Esophagus squamous epithelium (tissue), 5 donors: ENCODE results near the gene DLG2. TPM values are rescaled to one million over a fixed set of nuclear protein-coding genes. Genes with fewer than 3 reads are reported as not detected.

Experiments used
- DNase-seq: peaks from one replicate; lab custom pipeline; 2025; lab: John Stamatoyannopoulos, UW
- H3K27ac ChIP-seq, 4 donors: fragments of 200-600 bp; sonication (generic); one replicate each; pipeline ENCODE4 v1.5.1; 2016 to 2019; ENCODE audit warnings: mild to moderate bottlenecking in 1 of 4
- H3K27me3 ChIP-seq, 4 donors: fragments of 200-600 bp; sonication (generic); 1 replicate in 3 of 4; 2 replicates in 1 of 4; pipeline versions ENCODE4 v1.5.1 to v1.6.0; 2017 to 2021; ENCODE audit warnings: antibody characterized with exemption in 1 of 4
- H3K36me3 ChIP-seq, 3 donors: fragments of 200-600 bp; sonication (generic); one replicate each; pipeline ENCODE4 v1.5.1; 2016 to 2019
- H3K4me1 ChIP-seq, 3 donors: fragments of 200-600 bp; sonication (generic); one replicate each; pipeline ENCODE4 v1.5.1; 2017 to 2019
- H3K4me3 ChIP-seq, 4 donors: fragments of 200-600 bp; sonication (generic); 1 replicate in 3 of 4; 2 replicates in 1 of 4; pipeline ENCODE4 v1.5.1; 2016 to 2019; ENCODE audit warnings: mild to moderate bottlenecking in 2 of 4, moderate library complexity in 1 of 4
- H3K9me3 ChIP-seq, 3 donors: fragments of 200-600 bp; sonication (generic); one replicate each; pipeline ENCODE4 v1.5.1; 2016 to 2019
- CTCF ChIP-seq, 6 experiments: fragments of 450-650 bp in 4 of 6; fragments of 200-600 bp in 2 of 6; sonication (generic) in 2 of 6; IDR thresholded peaks; one replicate each; pipeline ENCODE4 v1.5.1; 2016 to 2019; ENCODE audit warnings: antibody characterized with exemption in 6 of 6, mild to moderate bottlenecking in 4 of 6, moderate library complexity in 4 of 6
- POLR2A ChIP-seq, 4 donors: fragments of 450-650 bp; IDR thresholded peaks; one replicate each; pipeline ENCODE4 v1.6.1; 2017; ENCODE audit warnings: antibody characterized with exemption in 4 of 4, mild to moderate bottlenecking in 4 of 4, moderate library complexity in 3 of 4
- WGBS, 2 donors: methylation state at CpG; one replicate each; pipeline ENCODE4 v1.1.5; 2018; 5-methylcytosine and 5-hydroxymethylcytosine counted together
- intact Hi-C: fragments of 100-400 bp; cut with DNase I; formaldehyde crosslinking; loops from one replicate; pipeline ENCODE4 v1.15.0; 2022
- total RNA-seq, 4 donors: library from RNA; depleted of rRNA; stranded (reverse); fragments of >200 nt; gene quantifications; one replicate each; pipeline ENCODE4 v1.1.0, GENCODE V29; 2016
- donor health status: DM: yes; HTN: yes; CAD: no.

DLG2 gene
- total RNA-seq, 4 donors from 2014 or later: 2.9 to 27.7 (median 12.6) TPM

DNA sequence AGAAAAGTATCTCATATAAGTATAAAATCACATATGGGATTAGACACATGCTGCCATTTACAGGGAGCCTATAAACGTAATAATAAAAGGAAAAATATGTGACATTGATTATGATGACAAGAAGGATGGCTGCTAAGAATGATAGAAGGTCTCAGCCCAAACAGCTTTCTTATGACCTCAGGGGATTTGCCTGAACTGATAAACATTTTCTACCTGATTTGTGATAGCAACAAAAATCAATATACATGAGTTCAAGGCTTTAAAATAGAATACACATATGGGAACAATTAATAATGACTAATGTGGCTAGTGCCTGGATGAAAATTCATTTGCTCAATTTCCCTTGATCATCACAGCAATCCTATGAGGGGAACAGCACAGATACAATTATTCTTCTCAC lies 1704.2 kb downstream of the DLG2 start:
- Histone ChIP-seq H3K9me3 (no peaks in the 10 kb centered on the region), H3K36me3 (no peaks in the 10 kb centered on the region), H3K27ac (no peak overlapping the region), H3K4me1 (no peaks in the 10 kb centered on the region), H3K4me3 (no peak overlapping the region), H3K27me3 (no peaks in the 10 kb centered on the region)
- DNase-seq: no peak
- TF ChIP-seq POLR2A (IDR thresholded peaks at IDR 0.05) (no peak), CTCF (IDR thresholded peaks at IDR 0.05) (no peak)
- intact Hi-C loops: no loop called here
- WGBS, 2 donors: 26 to 48% methylated on average over 1 of the region's 1 CpG

DNA sequence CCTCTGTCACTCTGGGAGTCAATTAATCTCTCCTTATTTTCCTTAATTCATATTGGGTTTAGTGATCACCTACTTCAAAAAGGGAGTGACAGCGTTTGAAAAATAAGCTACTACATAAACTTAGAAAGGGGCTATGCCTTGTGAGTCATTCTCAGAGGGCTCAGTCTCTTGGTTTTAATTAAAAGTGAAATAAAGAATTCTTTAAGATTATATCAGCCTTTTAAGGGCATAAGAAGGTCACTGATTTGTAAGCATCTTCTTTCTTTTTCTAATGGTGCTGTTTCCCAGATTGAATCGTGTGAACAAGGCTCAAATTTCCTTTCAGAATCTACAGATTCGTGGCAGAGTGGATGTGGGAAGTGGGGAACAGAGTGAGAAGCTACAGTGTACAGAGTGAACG lies 1704.8 kb downstream of the DLG2 start:
- no peak for DNase-seq
- no peaks in the 10 kb centered on the region for H3K27me3 ChIP-seq
- intact Hi-C loops: no loop called here
- H3K9me3 ChIP-seq: no peaks in the 10 kb centered on the region
- H3K36me3 ChIP-seq: no peaks in the 10 kb centered on the region
- TF ChIP-seq CTCF (IDR thresholded peaks at IDR 0.05) (no peak), POLR2A (IDR thresholded peaks at IDR 0.05) (no peak)
- H3K27ac ChIP-seq: no peak overlapping the region
- WGBS, 2 donors: 31 to 34% methylated on average over 4 of the region's 4 CpGs
- no peaks in the 10 kb centered on the region for H3K4me1 ChIP-seq
- no peak overlapping the region for H3K4me3 ChIP-seq

- Histone ChIP-seq H3K4me3 (no peak overlapping the region), H3K27ac (no peak overlapping the region), H3K36me3 (no peaks in the 10 kb centered on the region), H3K9me3 (no peaks in the 10 kb centered on the region), H3K4me1 (no peaks in the 10 kb centered on the region), H3K27me3 (no peaks in the 10 kb centered on the region)
- no peak for DNase-seq
- WGBS, 2 donors: 69 to 79% methylated on average over 7 of the region's 7 CpGs
- TF ChIP-seq CTCF (IDR thresholded peaks at IDR 0.05) (no peak), POLR2A (IDR thresholded peaks at IDR 0.05) (no peak)
- intact Hi-C loops: no loop called here
These were observed 1705.5 kb downstream of the DLG2 start for GRCh38 chr11:83921447-83922192.

DNA sequence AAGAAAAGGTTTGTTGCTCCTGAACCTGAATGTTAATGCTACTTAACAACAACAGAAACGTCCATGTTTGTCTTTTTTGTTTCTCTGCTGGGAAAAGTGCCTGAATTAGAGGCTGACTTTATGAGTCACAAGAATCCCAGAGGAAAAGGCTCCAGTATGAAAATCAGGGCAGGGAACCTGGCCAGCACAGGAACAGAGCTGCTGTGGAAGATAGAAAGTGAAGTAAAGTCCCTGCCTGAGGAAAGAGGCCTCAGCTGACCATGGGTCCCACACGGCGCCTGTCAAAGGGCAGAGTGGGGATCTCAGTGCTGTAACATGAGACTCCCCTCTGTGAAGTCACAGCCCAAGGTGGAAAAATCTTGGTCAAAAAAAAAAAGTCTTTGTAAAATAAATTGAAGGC lies 1708.7 kb downstream of the DLG2 start:
- 23 to 29% methylated on average over 3 of the region's 3 CpGs for WGBS, 2 donors
- Histone ChIP-seq H3K4me3 (no peak overlapping the region), H3K36me3 (no peaks in the 10 kb centered on the region), H3K9me3 (no peaks in the 10 kb centered on the region), H3K4me1 (no peaks in the 10 kb centered on the region), H3K27ac (no peak overlapping the region), H3K27me3 (no peaks in the 10 kb centered on the region)
- DNase-seq: no peak
- TF ChIP-seq CTCF (IDR thresholded peaks at IDR 0.05): no peak
- TF ChIP-seq POLR2A (IDR thresholded peaks at IDR 0.05): no peak
- intact Hi-C loops: no loop called here

GRCh38 chr11:83914995-83915394 lies 1712.1 kb downstream of the DLG2 start:
- TF ChIP-seq POLR2A (IDR thresholded peaks at IDR 0.05): no peak
- no peak for TF ChIP-seq CTCF (IDR thresholded peaks at IDR 0.05)
- intact Hi-C loops: no loop called here
- no peak for DNase-seq
- Histone ChIP-seq H3K27me3 (no peaks in the 10 kb centered on the region), H3K4me3 (no peak overlapping the region), H3K36me3 (no peaks in the 10 kb centered on the region), H3K4me1 (no peaks in the 10 kb centered on the region), H3K27ac (no peak overlapping the region), H3K9me3 (no peaks in the 10 kb centered on the region)
